ENCODE measurements around the gene VAMP8.

- TF ChIP-seq CTCF (IDR thresholded peaks at IDR 0.05; ENCODE audit: low read depth, low read length, missing input control) (no peak), HNF4A (conservative IDR thresholded peaks at IDR 0.05) (no peak), REST (IDR thresholded peaks at IDR 0.05) (no peak), EGR1 (IDR thresholded peaks at IDR 0.05; ENCODE audit: low read depth in 2 of 2) (no peak), GABPA (IDR thresholded peaks at IDR 0.05 in 1 of 2, conservative IDR thresholded peaks at IDR 0.05 in 1 of 2) (no peak), SP1 (IDR thresholded peaks at IDR 0.05) (no peak), RXRA (IDR thresholded peaks at IDR 0.05) (no peak), JUND (IDR thresholded peaks at IDR 0.05) (no peak), MAX (IDR thresholded peaks at IDR 0.05) (no peak), TAF1 (conservative IDR thresholded peaks at IDR 0.05) (no peak), RAD21 (IDR thresholded peaks at IDR 0.05) (no peak), YY1 (IDR thresholded peaks at IDR 0.05) (no peak)
Measured at GRCh38 chr2:85594715-85595300, 17.4 kb downstream of the VAMP8 start.
